OCI-LY3 (cell line): ENCODE results near the gene SMCR8.

Experiments used
- EZH2phosphoT487 ChIP-seq: fragments of 200-600 bp; shearing (Covaris generic); IDR thresholded peaks from 2 replicates; pipeline ENCODE4 v1.6.1; 2018; ENCODE audit warnings: antibody characterized with exemption, mixed run types, low read depth
- TF ChIP-seq, protein P1 (sequence below): fragments of 200-600, 300-600 bp; sonication (generic); IDR thresholded peaks from 2 replicates; pipeline ENCODE4 v1.5.1; 2014; ENCODE audit warnings: antibody characterized with exemption, low read length, low read depth

DNA sequence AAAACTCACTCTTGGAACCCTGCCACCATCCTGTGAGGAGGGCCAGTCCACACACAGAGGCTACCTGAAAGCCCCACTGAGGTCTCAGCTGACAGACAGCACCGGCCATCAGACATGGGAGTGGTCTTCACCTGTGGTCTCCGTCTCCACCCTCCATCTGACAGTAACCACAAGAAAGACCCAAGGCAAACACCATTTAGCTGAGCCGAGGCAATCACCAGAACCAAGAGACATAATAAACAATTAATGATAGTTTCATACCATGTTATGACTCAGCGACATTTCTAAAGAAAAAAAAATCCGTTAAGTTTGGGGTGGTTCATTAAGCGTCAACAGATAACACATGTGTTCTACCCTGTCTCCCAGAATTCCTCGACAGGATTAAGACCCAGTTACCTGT is 56.4 kb downstream of the SMCR8 start:
- TF ChIP-seq, protein P1, sequence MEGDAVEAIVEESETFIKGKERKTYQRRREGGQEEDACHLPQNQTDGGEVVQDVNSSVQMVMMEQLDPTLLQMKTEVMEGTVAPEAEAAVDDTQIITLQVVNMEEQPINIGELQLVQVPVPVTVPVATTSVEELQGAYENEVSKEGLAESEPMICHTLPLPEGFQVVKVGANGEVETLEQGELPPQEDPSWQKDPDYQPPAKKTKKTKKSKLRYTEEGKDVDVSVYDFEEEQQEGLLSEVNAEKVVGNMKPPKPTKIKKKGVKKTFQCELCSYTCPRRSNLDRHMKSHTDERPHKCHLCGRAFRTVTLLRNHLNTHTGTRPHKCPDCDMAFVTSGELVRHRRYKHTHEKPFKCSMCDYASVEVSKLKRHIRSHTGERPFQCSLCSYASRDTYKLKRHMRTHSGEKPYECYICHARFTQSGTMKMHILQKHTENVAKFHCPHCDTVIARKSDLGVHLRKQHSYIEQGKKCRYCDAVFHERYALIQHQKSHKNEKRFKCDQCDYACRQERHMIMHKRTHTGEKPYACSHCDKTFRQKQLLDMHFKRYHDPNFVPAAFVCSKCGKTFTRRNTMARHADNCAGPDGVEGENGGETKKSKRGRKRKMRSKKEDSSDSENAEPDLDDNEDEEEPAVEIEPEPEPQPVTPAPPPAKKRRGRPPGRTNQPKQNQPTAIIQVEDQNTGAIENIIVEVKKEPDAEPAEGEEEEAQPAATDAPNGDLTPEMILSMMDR: no peak
- TF ChIP-seq EZH2phosphoT487: no peak
